Gastrocnemius medialis (tissue), 4 donors: Measurements from ENCODE around the gene APC2. TPM values are rescaled to one million over a fixed set of nuclear protein-coding genes. Genes with fewer than 3 reads are reported as not detected.

ENCODE experiments used
- ATAC-seq, 2 donors: fragments of 150-250 bp; one replicate each; pipeline ENCODE4 v1.9.1; 2016
- DNase-seq, 2 donors: peaks; one replicate each; pipeline ENCODE4 v3.0.0-alpha.2; 2019
- H3K27ac ChIP-seq, 4 donors: fragments of 200-600 bp; sonication (generic); 1 replicate in 1 of 4; 2 replicates in 3 of 4; pipeline ENCODE4 v1.5.1; 2016 to 2018; ENCODE audit warnings: mild to moderate bottlenecking in 2 of 4, moderate library complexity in 1 of 4
- H3K27me3 ChIP-seq, 3 donors: fragments of 200-600 bp; sonication (generic) in 2 of 3; 1 replicate in 1 of 3; 2 replicates in 2 of 3; pipeline versions ENCODE4 v1.5.1 to v1.6.0; 2016 to 2019; ENCODE audit warnings: mild to moderate bottlenecking in 1 of 3, moderate library complexity in 1 of 3
- H3K36me3 ChIP-seq, 2 donors: fragments of 200-600 bp; sonication (generic) in 1 of 2; one replicate each; pipeline ENCODE4 v1.5.1; 2017 to 2018
- H3K4me1 ChIP-seq, 2 donors: fragments of 200-600 bp; sonication (generic) in 1 of 2; one replicate each; pipeline ENCODE4 v1.5.1; 2016 to 2017; ENCODE audit warnings: mild to moderate bottlenecking in 2 of 2
- H3K4me3 ChIP-seq, 4 donors: fragments of 200-600 bp; sonication (generic) in 3 of 4; 1 replicate in 1 of 4; 2 replicates in 3 of 4; pipeline ENCODE4 v1.5.1; 2016 to 2019; ENCODE audit warnings: mild to moderate bottlenecking in 2 of 4
- H3K9me3 ChIP-seq, 3 donors: fragments of 200-600 bp; sonication (generic) in 2 of 3; 1 replicate in 1 of 3; 2 replicates in 2 of 3; pipeline ENCODE4 v1.5.1; 2016 to 2019
- POLR2A ChIP-seq, 2 donors: fragments of 450-650 bp; IDR thresholded peaks; one replicate each; pipeline ENCODE4 v1.6.1; 2017; ENCODE audit warnings: antibody characterized with exemption in 2 of 2, mild to moderate bottlenecking in 2 of 2, moderate library complexity in 2 of 2
- in situ Hi-C, 4 donors: fragments of 200-750 bp; cut with MboI; loops; one replicate each; pipeline versions ENCODE4 v1.15.0 to v1.8.0; 2017; ENCODE audit warnings: low sequenced_read_pairs in 4 of 4
- intact Hi-C: fragments of 100-400 bp; cut with DNase I; formaldehyde crosslinking; loops from one replicate; pipeline ENCODE4 v1.15.1; 2023; ENCODE audit warnings: low total_unique reads
- total RNA-seq, 4 donors: library from RNA; depleted of rRNA; stranded (reverse); fragments of >200 nt; gene quantifications; one replicate each; pipeline versions ENCODE4 v1.1.0 to v1.2.3, GENCODE V29; 2016
- TF ChIP-seq, protein P1 (sequence below), 5 experiments: fragments of 450-650 bp in 3 of 5; fragments of 200-600 bp in 2 of 5; sonication (generic) in 2 of 5; IDR thresholded peaks in 4 of 5; conservative IDR thresholded peaks in 1 of 5; 1 replicate in 4 of 5; 2 replicates in 1 of 5; pipeline ENCODE4 v1.5.1; 2016 to 2019; ENCODE audit warnings: antibody characterized with exemption in 5 of 5, mild to moderate bottlenecking in 3 of 5, moderate library complexity in 3 of 5

The APC2 gene
- total RNA-seq, 4 donors from 2014 or later = 0.04 TPM; not detected in 3

DNA sequence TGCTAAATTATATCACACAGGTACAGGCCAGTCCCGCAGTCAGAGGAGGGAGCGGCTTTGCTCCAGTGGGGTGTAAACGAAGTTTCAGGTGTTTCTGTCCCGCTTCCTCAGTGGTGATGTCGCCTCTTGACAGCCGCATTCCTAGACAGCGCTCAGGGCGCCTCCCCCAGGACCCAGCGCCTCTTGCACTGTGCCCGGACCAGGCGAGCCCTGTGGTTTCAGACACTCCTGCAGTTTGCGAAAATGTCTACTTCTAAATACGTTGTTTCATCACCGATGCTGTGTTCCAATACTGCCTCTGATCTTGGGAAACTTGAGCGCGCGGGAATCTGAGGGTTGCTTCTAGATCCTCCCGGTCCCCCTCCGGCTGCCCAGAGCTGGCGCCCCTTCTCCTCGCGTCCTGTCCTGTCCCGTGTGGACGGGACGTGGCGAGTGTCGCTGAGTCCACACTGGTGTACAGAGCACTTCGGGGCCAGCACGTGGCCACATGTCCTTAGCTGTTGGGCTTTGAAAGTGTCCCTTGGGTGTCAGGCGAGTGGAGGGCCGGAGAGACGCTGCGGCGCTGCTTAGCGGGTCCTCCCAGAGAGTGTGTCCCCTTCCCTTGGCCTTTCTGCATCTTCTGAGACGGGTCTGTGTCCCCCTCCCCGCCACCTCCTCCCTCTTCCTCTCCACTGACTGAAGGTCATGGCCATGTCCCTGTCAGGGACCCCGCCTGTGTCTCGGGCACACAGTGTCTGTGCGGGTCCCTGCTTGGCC is 26.3 kb upstream of the APC2 start:
- ATAC-seq (no peak), DNase-seq (no peak)
- no peaks in the 10 kb centered on the region for H3K27me3 ChIP-seq
- H3K36me3 ChIP-seq = peaks cover 0 to 78% of the 10 kb centered on the region in 2 donors
- intact Hi-C loops (no loop called here), in situ Hi-C loops (no loop called here)
- no peak overlapping the region for H3K27ac ChIP-seq
- peaks cover 8 to 22% of the 10 kb centered on the region in 2 donors for H3K4me1 ChIP-seq
- TF ChIP-seq, protein P1, sequence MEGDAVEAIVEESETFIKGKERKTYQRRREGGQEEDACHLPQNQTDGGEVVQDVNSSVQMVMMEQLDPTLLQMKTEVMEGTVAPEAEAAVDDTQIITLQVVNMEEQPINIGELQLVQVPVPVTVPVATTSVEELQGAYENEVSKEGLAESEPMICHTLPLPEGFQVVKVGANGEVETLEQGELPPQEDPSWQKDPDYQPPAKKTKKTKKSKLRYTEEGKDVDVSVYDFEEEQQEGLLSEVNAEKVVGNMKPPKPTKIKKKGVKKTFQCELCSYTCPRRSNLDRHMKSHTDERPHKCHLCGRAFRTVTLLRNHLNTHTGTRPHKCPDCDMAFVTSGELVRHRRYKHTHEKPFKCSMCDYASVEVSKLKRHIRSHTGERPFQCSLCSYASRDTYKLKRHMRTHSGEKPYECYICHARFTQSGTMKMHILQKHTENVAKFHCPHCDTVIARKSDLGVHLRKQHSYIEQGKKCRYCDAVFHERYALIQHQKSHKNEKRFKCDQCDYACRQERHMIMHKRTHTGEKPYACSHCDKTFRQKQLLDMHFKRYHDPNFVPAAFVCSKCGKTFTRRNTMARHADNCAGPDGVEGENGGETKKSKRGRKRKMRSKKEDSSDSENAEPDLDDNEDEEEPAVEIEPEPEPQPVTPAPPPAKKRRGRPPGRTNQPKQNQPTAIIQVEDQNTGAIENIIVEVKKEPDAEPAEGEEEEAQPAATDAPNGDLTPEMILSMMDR (IDR thresholded peaks at IDR 0.05 in 4 of 5, conservative IDR thresholded peaks at IDR 0.05 in 1 of 5) = no peak
- no peak for TF ChIP-seq POLR2A (IDR thresholded peaks at IDR 0.05)
- no peak overlapping the region for H3K4me3 ChIP-seq
- no peaks in the 10 kb centered on the region for H3K9me3 ChIP-seq

DNA sequence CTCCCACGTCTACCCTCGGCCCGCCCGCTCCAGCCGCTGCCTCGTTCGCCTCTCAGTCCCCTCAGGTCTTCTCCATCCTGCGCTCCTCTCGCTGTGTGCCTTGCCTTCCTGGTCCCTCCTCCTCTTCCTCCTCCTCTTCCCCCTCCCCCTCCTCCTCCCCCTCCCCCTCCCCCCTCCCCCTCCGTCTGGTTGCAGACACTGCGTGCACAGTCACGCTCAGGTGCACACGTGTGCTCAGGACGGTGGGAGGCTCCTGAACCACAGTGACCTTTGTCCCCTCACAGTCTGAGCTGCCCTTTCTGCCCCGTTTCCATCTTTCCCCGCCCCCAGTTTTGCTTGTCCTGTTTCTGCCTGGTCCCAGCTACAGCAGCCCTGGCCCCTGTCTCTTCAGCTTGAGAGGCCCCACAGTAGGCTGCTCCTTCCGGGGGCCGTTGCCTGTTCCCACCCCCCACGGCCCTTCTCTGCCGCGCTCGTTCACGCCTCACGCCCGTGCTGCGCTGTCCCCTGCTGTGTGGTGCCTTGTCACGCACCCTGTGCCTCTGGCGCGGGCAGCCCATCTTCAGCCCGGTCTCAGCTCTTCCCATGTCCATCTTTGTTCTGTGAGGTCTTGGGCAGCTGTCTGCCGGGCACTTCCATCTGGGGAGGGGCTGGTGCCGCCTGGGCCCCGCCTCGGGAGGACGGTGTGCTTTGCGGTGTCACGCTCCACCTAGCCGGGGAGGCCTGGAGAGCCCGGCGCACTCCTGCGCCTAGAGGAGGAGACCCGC is 25.5 kb upstream of the APC2 start:
- intact Hi-C loops (no loop called here), in situ Hi-C loops (no loop called here)
- Histone ChIP-seq H3K9me3 (no peaks in the 10 kb centered on the region), H3K4me3 (no peak overlapping the region), H3K4me1 (peaks cover under 1 to 16% of the 10 kb centered on the region in 2 donors), H3K27me3 (no peaks in the 10 kb centered on the region), H3K36me3 (peaks cover 0 to 79% of the 10 kb centered on the region in 2 donors), H3K27ac (no peak overlapping the region)
- ATAC-seq (no peak), DNase-seq (no peak)
- TF ChIP-seq, protein P1 (IDR thresholded peaks at IDR 0.05 in 4 of 5, conservative IDR thresholded peaks at IDR 0.05 in 1 of 5) = no peak
- no peak for TF ChIP-seq POLR2A (IDR thresholded peaks at IDR 0.05)

DNA sequence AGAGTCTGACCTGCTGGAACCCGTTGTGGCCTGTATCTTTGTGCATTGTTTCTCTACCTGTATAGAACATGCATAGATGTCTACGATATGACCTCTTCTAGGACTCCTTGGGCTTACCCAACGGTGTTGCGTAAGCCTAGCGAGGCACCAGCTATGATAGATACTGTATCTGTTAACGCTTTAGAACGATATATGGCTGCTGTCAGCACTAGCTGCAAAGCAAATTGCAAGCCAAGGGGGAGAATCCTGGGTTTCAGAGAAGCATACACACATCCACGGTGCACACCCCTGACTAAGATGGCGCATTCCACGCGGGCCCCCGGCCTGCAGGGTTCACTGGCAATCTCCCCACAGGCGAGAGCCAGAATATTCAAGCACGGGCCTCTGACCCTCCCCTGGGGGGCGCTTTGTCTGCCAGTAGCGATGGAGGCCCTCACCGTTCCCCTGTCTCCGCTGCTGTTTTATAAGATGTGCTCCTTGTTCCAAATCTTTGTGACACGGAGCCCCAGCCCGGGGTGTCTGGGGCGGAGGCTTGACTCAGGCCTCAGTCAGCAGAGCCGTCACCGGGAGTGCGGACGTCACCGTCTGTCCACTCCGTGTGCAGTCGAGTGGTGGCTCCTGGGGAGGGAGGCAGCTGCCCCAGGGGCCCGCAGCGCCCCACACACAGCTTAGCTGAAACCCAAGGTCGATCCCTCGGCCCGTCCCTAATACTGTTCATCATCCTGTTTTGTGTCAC is 24.7 kb upstream of the APC2 start:
- no peak overlapping the region for H3K4me3 ChIP-seq
- H3K9me3 ChIP-seq = no peaks in the 10 kb centered on the region
- peaks cover 0 to 16% of the 10 kb centered on the region in 2 donors for H3K4me1 ChIP-seq
- no peak for ATAC-seq
- TF ChIP-seq, protein P1 (IDR thresholded peaks at IDR 0.05 in 4 of 5, conservative IDR thresholded peaks at IDR 0.05 in 1 of 5) = no peak
- TF ChIP-seq POLR2A (IDR thresholded peaks at IDR 0.05) = no peak
- H3K36me3 ChIP-seq = peaks cover 0 to 86% of the 10 kb centered on the region in 2 donors
- intact Hi-C loops = no loop called here
- no peaks in the 10 kb centered on the region for H3K27me3 ChIP-seq
- no peak for DNase-seq
- H3K27ac ChIP-seq = no peak overlapping the region
- in situ Hi-C loops = no loop called here

DNA sequence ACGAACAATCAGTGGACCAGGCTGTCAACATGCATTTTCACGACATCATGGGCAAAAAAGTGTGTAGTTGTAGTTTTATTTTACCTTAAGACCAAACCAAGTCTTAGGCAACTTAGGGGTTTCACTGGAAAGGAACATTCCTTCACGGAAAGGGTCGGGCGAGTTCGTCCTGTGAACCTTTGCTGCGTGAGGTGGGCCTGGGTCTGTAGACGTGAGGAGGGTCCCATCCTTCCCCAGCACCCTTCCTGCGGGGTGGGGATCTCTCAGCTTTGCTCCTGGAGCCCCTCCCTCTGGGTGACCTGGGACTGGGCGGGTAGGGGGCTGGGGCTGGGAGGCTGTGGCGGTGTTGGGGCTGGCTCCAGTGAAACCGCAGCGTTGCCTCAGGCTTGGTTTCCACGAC is 24.0 kb upstream of the APC2 start:
- ATAC-seq (no peak), DNase-seq (no peak)
- intact Hi-C loops (no loop called here), in situ Hi-C loops (no loop called here)
- Histone ChIP-seq H3K9me3 (no peaks in the 10 kb centered on the region), H3K4me3 (no peak overlapping the region), H3K27me3 (no peaks in the 10 kb centered on the region), H3K36me3 (peaks cover 0 to 84% of the 10 kb centered on the region in 2 donors), H3K4me1 (peaks cover 0 to 16% of the 10 kb centered on the region in 2 donors), H3K27ac (no peak overlapping the region)
- TF ChIP-seq, protein P1 (IDR thresholded peaks at IDR 0.05 in 4 of 5, conservative IDR thresholded peaks at IDR 0.05 in 1 of 5) = no peak
- no peak for TF ChIP-seq POLR2A (IDR thresholded peaks at IDR 0.05)
